ENCODE results near the gene CENPVL1.
"Not testable (repeated sequence)": the region's sequence is repeated elsewhere in the genome, so short reads cannot be mapped to it uniquely, and the experiment has no call there.

Gene CENPVL1
- total RNA-seq, result 0 reads per million in 3 experiments

DNA sequence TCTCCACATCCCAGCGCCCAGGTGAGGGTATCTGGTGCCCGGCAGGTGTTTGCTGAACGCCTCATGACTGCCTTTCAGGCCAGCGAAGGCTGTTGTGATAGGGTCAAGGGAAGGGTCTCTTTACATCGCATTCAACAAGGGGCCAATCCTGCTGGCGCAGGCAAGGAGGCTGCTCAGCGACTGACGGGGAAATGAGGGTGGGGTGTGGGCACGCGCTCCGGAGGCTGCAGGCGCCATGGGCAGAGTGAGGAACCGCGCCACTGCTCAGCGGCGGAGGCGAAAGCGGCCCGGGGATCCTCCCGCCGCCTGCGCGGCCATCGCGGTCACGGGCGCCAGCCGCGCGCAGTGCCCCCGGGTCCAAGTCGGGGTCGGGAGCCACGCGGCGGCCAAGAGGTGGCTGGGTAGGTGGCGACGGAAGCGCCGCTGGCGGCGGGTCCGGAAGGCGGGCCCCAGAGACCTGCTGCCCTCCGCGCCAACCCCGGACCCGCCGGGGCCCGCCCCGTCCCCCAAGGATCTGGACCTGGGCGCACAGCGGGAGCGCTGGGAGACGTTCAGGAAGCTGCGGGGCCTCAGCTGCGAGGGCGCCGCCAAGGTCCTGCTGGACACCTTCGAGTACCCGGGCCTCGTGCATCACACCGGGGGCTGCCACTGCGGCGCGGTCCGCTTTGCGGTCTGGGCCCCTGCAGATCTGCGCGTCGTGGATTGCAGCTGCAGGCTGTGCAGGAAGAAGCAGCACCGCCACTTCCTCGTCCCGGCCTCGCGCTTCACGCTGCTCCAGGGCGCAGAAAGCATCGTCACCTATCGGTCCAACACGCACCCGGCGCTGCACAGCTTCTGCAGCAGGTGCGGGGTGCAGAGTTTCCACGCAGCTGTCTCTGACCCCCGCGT, at the start of gene CENPVL1:
TSS of gene CENPVL1 (plus strand) at position 236 of the 888 bp plus-strand sequence. CDS start at position 236, 0 bp downstream.
- DNase-seq, result not testable (repeated sequence)

DNA sequence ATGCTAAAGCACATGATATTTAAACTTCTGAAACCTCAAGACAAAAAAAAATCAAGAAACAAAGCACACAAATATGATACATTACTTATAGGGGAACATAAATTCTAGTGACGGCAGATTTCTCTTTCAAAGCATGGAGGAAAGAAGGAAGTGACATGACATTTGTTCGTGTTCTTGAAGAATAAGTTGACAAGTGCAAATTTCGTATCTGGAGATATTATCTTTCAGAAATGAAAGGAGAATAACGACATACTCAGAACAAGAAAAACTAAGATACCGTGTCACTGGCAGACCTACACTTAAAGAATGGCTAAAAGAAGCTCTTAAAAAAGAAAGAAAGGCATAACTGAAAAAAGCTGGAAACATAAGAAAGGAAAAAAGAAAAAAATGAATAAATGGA, 44.3 kb upstream of the CENPVL1 start:
- no peak for DNase-seq

DNA sequence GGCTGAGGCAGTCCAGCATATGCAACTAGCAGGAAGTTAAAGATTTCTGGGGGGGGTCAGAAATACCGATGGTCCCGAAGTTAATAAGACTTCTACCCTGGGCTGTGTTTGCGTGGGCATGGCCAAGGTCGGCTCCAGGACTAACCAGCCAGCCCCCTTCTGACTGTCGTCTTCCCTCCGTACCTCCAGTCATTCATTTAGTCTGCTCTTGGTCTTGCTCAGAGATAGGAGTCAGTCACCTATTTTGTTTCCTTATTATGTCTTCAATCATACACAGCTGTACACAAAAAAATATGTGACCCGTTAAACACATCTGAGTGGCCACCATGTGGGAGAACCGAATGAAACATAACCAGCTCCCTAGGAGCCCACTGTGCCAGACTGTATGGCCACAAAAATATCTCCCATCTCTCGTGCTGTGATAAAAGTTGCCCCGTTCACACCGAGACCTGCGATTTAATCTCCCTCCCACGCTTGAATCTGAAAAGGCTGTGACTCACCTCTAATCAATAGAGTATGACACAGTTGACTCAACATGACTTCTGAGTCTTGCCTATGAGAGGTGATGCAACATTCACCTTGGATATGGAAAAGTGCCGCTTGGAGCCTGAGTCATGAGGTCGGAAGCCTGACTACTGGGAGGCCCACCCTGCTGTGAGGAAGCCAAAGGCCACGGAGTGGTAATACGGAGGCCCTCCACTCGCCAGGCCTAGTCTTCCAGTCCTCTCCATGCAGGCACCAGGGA, 30.5 kb upstream of the CENPVL1 start:
- DNase-seq, result not testable (repeated sequence)

DNA sequence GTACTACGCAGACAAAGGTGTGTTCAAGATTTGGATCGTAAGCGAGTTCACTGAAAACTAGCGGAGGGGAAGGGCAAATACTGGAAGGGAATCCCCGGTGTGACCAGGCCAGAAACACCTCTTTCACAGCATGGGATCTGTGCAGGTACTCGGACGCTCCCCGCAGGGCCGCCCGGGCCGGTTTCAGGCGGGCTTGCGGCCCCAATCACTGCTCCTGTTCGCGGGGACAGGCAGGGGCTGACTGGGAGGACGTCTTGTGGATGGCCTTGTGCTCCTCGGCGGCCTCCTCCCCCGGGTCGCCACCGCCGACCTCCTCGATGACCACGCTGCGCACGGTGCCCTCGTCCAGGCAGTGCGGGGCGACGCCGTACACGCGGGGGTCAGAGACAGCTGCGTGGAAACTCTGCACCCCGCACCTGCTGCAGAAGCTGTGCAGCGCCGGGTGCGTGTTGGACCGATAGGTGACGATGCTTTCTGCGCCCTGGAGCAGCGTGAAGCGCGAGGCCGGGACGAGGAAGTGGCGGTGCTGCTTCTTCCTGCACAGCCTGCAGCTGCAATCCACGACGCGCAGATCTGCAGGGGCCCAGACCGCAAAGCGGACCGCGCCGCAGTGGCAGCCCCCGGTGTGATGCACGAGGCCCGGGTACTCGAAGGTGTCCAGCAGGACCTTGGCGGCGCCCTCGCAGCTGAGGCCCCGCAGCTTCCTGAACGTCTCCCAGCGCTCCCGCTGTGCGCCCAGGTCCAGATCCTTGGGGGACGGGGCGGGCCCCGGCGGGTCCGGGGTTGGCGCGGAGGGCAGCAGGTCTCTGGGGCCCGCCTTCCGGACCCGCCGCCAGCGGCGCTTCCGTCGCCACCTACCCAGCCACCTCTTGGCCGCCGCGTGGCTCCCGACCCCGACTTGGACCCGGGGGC, 28.2 kb upstream of the CENPVL1 start:
- not testable (repeated sequence) for DNase-seq

DNA sequence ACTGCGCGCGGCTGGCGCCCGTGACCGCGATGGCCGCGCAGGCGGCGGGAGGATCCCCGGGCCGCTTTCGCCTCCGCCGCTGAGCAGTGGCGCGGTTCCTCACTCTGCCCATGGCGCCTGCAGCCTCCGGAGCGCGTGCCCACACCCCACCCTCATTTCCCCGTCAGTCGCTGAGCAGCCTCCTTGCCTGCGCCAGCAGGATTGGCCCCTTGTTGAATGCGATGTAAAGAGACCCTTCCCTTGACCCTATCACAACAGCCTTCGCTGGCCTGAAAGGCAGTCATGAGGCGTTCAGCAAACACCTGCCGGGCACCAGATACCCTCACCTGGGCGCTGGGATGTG, 27.6 kb upstream of the CENPVL1 start, which contains the start of gene CENPVL2:
TSS of gene CENPVL2 (minus strand) at position 112 of the 343 bp plus-strand sequence. CDS start at position 112, 0 bp downstream.
- DNase-seq, result not testable (repeated sequence)

DNA sequence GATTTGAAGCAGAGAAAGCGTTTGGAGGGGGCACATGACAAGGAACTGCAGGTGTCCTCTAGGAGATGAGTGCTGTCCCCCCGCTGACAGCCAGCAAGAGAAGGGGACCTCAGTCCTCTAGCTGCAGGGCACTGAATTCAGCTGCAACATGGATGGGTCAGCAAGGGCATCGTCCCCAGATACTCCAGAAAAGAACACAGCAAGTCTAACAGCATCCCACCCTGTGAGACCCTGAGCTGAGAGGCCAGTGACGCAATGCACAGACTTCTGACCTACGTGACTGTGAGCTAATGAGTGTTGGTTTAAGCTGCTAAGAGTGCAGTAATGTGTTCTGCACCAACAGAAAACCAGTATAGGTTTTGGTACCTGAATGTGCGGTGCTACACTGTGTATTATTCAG, 16.1 kb upstream of the CENPVL1 start:
- no peak for DNase-seq

DNA sequence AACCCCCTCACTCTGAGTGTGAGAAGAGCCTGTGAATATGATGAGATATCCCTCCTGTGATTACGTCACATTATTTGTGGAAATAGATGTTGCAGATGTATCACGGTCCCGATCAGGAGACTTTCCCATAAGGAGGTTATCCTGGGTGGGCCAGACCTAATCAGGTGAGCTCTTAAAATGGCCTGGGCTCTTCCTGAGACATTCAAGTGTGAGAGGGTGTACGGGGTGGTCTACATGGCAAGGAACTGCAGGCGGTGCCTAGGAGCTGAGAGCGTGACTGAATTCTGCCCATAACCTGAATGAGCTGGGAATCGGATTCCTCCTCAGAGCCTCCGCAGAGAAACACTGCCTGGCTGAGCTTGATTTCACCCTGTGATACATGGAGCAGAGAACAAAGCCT, 12.9 kb upstream of the CENPVL1 start:
- no peak for DNase-seq

DNA sequence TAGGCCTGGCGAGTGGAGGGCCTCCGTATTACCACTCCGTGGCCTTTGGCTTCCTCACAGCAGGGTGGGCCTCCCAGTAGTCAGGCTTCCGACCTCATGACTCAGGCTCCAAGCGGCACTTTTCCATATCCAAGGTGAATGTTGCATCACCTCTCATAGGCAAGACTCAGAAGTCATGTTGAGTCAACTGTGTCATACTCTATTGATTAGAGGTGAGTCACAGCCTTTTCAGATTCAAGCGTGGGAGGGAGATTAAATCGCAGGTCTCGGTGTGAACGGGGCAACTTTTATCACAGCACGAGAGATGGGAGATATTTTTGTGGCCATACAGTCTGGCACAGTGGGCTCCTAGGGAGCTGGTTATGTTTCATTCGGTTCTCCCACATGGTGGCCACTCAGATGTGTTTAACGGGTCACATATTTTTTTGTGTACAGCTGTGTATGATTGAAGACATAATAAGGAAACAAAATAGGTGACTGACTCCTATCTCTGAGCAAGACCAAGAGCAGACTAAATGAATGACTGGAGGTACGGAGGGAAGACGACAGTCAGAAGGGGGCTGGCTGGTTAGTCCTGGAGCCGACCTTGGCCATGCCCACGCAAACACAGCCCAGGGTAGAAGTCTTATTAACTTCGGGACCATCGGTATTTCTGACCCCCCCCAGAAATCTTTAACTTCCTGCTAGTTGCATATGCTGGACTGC, 2.8 kb downstream of the CENPVL1 start:
- not testable (repeated sequence) for DNase-seq

DNA sequence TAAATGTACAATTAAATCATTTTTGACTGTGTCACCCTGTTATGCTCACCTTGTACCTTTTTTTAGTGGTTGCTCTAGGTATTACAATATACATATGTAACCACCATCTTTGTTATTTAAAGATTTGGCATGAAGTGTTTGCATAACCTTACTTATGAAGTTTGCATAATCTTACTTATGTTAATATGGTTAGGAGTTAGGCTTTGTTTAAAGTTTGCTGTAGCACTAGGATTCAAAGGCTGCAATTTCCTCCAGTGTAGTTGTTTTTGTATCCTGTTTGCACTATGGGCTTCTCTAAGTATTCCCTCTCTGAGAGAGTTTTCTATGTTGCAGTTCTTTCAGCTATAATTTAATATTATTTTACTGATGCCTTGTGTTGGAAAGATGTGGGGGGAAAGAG, 17.9 kb downstream of the CENPVL1 start:
- no peak for DNase-seq

DNA sequence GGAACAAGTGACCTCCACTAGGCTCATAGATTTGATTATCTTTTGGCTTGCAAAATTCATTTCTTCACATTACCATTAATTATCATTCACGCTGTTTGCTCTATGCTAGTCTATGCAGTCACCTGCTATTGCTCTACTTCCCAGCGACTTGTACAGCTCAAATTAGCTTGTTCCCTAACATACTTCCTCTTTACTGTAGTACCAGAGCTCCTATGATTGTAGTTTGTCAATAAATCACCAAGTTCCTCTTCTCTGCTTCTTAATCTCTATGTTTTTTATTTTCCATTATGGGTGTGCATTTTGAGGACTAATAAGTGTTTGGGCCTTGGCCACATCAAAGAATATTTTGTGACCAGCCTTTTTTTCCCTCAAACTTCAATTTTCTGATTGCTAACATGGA, 26.8 kb downstream of the CENPVL1 start:
- DNase-seq, result no peak

DNA sequence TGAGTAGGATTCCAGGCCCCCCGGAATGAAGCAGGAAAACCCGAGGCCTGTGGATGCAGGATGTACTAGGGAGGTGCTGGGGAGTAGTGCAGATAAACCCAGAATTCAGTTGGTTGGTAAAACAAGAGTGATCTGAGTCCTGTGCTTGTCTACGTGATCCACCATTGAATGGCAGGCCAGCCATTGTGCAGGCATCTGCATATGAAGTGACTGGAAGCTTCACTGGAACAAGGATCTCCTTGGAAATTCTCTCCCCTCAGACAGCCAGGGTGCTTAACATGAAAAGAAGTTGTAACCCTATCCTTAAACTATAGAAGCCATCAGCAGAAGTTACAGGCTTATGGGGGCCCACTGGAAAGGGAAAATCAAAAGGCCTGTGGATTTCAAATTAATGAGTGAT, 32.3 kb downstream of the CENPVL1 start:
- DNase-seq, result no peak

DNA sequence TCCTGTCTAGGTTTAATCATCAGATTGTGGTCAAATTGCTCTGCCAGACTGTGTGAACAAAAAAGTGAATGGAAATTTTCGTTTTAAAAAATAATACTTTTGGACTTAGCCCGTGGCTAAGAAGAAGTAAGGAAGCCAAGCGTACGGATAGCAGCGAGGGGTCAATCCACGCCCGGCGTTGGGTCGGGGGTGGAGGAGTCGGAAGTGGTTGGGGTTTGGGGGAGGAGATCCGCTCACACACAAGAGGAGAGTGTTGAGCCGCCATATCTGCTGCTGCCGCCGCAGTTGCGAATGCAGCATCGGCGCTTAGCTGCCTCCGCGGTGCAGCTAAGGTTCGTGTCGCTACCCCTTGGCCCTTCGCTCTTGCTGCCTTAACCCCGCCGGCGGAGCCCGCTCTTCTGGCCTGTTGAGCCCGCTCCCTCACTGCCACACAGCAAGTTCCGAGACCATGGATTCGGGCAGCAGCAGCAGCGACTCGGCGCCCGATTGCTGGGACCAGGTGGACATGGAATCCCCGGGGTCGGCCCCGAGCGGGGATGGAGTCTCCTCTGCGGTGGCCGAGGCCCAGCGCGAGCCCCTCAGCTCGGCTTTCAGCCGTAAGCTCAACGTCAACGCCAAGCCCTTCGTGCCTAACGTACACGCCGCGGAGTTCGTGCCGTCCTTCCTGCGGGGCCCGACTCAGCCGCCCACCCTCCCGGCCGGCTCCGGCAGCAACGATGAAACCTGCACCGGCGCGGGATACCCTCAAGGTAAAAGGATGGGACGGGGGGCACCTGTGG, 33.1 kb downstream of the CENPVL1 start, which contains the start of gene GSPT2:
TSS of gene GSPT2 (plus strand) at position 264 of the 779 bp plus-strand sequence. CDS start at position 449, 185 bp downstream.
- peak; percentile 44 for DNase-seq

DNA sequence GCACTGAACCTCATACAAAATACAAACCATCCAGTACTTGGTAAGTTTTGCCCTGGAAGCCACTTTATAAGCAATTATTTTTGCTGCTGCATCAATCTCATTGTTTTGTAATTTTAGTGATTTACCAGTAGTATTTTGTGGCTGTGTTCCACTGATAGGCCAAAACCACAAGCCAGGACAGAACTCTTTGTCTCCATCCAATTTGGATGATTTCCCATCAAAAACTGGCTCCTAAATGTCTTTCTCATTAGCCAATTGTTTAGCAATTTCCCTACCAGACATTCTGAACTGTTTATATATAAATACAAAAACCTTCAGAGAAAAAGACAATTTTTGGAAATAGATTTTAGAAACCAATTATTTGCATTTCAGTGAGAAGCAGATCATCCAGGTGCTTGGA, 37.4 kb downstream of the CENPVL1 start:
- DNase-seq, result no peak

DNA sequence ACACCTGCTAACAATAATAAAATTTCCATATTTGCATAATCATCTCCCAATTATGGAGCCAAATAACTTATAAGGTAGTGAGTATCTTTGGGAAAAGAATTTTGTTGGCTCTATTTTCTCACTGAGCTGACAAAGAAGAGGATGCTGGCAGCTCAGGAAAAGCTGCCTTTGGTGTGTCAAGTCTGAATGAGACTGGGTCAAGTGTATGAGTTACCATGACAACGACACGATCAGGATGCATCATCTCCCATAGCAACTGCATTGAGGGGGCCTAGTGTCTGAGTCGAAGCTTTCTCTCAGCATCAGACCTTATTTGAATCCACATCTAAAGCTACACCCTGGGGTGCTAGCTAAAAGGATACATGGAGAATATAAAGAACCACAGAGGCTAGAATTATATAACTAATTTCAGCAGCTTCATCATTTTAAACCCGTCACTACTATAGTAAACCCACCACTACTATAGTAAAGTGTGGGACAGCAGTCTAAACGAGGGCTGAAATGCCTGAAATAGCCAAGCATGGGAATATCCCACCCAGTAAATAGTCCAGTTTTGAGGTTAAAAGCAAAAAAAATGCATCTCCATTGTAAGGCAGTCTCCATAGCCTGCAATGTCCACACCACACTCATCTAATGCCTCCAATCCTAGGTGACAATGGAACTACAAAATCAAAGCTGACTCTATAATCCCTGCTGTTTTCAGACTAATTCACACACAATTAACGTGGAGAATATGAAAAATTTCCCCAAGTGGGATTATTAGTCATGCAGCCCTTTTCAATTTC, 48.9 kb downstream of the CENPVL1 start:
- no peak for DNase-seq

DNA sequence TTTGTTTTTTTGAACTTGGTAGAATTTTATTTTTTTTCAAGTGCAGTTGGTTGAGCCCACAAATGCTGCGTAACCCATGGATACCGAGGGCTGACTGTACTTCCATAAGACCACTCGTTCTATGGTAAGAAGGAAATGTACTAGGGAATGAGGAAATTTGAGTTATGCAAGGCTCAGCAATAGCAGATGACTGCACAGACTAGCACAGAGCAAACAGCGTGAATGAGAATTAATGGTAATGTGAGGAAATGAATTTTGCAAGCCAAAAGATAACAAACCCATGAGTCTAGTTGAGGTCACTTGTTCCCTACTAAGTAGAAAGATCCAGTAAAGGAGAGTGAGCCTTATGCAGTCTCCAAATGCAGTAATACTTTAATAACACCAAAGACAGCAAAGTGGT, 50.3 kb downstream of the CENPVL1 start:
- no peak for DNase-seq

Data from central memory CD4-positive, alpha-beta T cell (primary cell).